K562 (cell line): ENCODE results near the gene LIPT1. TPM values are rescaled to one million over a fixed set of nuclear protein-coding genes. Genes with fewer than 3 reads are reported as not detected.

Experiments
- ATAC-seq: fragments of 200-7000 bp; cut with Tn5 transposase; 3 replicates; pipeline ENCODE4 v1.9.1; 2020; ENCODE audit warnings: moderate library complexity
- BruUV-seq: library from RNA; stranded (reverse); fragments of 400-500 nt; replicated peaks from 2 replicates; lab custom pipeline; 2021; lab: Mats Ljungman, UMichigan
- CTCF ChIA-PET: fragments of 300-600 bp; formaldehyde crosslinking; extraction: SDS; loops from one replicate; lab custom pipeline; 2021; ENCODE audit warnings: low intra/inter-chr PET ratio; lab: Yijun Ruan, JAX
- POLR2A ChIA-PET: fragments of 300-600, 350-650 bp; sonication (Branson Sonifier 250); formaldehyde crosslinking; extraction: SDS; loops from one replicate; lab custom pipeline; 2021; ENCODE audit warnings: antibody characterized with exemption, inconsistent platforms; lab: Yijun Ruan, JAX
- DNase-seq, 4 experiments: peaks; one replicate each; pipeline versions ENCODE4 v3.0.0 to v3.0.0-alpha.2; 2011 to 2018; ENCODE audit warnings: low spot score in 3 of 4, mixed read lengths in 3 of 4; ENCODE audit errors: extremely low read depth in 1 of 4
- FAIRE-seq: peaks from 2 replicates; lab custom pipeline; 2011; peaks lifted over from hg19 to GRCh38; lab: Jason Lieb, UNC
- H2AFZ ChIP-seq: 2 replicates; pipeline ENCODE4 v1.6.0; 2011; ENCODE audit warnings: low read depth, low read length, control low read depth, inconsistent platforms
- H3K27ac ChIP-seq: fragments of 200-600 bp; 3 replicates; pipeline ENCODE4 v1.8.0; 2011; ENCODE audit warnings: low read depth, mild to moderate bottlenecking, control low read depth, inconsistent platforms, low read length, moderate library complexity, mixed read lengths; ENCODE audit errors: extremely low read depth
- H3K27me3 ChIP-seq, 2 experiments: fragments of 300-600 bp in 1 of 2; 2 replicates in 1 of 2; 3 replicates in 1 of 2; pipeline versions ENCODE4 v1.6.0 to v1.8.0; 2011; ENCODE audit warnings: inconsistent platforms in 2 of 2, low read length in 2 of 2, mild to moderate bottlenecking in 1 of 2, mixed read lengths in 1 of 2, moderate library complexity in 1 of 2; ENCODE audit not compliant: control insufficient read depth in 2 of 2, insufficient read depth in 2 of 2
- H3K36me3 ChIP-seq: fragments of 300-600 bp; 3 replicates; pipeline ENCODE4 v1.8.0; 2011; ENCODE audit warnings: mild to moderate bottlenecking, low read length, inconsistent platforms; ENCODE audit not compliant: control insufficient read depth, insufficient read depth
- H3K4me1 ChIP-seq, 2 experiments: fragments of 200-600 bp in 1 of 2; replicated peaks in 1 of 2; 2 replicates in 1 of 2; 3 replicates in 1 of 2; pipeline versions ENCODE4 v1.5.1 to v1.8.0; 2011; ENCODE audit warnings: inconsistent platforms in 2 of 2, low read length in 2 of 2, mild to moderate bottlenecking in 1 of 2, mixed read lengths in 1 of 2, moderate library complexity in 1 of 2; ENCODE audit not compliant: control insufficient read depth in 2 of 2, insufficient read depth in 2 of 2
- H3K4me2 ChIP-seq: 2 replicates; pipeline ENCODE4 v1.6.1; 2011; ENCODE audit warnings: low read length, control low read depth, inconsistent platforms, mixed read lengths; ENCODE audit not compliant: insufficient read depth
- H3K4me3 ChIP-seq: fragments of 200-600 bp; sonication (generic), shearing (Covaris generic); 2 replicates; pipeline ENCODE4 v1.5.1; 2016; ENCODE audit warnings: control low read depth, inconsistent platforms
- H3K79me2 ChIP-seq: fragments of 200-600 bp; 3 replicates; pipeline ENCODE4 v1.8.0; 2011; ENCODE audit warnings: low read length, inconsistent platforms; ENCODE audit not compliant: control insufficient read depth, insufficient read depth
- H3K9ac ChIP-seq, 2 experiments: 2 replicates each; pipeline versions ENCODE4 v1.6.0 to v1.6.1; 2011; ENCODE audit warnings: low read depth in 2 of 2, low read length in 2 of 2, control low read depth in 1 of 2, inconsistent platforms in 1 of 2, mild to moderate bottlenecking in 1 of 2, mixed read lengths in 1 of 2; ENCODE audit not compliant: insufficient read depth in 1 of 2
- H3K9me1 ChIP-seq: one replicate; pipeline ENCODE4 v1.6.0; 2011; ENCODE audit warnings: inconsistent platforms, mild to moderate bottlenecking, low read length, moderate library complexity; ENCODE audit not compliant: control insufficient read depth, insufficient read depth
- H3K9me3 ChIP-seq: replicated peaks from 2 replicates; pipeline ENCODE4 v1.5.1; 2011; ENCODE audit warnings: low read depth, low read length, inconsistent platforms; ENCODE audit not compliant: control insufficient read depth, insufficient read depth
- H4K20me1 ChIP-seq: replicated peaks from 2 replicates; pipeline ENCODE4 v1.6.1; 2011; ENCODE audit warnings: low read length, inconsistent platforms, mixed read lengths; ENCODE audit not compliant: control insufficient read depth, insufficient read depth
- ASH1L ChIP-seq: fragments of 450-650 bp; IDR thresholded peaks from 2 replicates; pipeline ENCODE4 v1.6.1; 2018; ENCODE audit warnings: borderline replicate concordance, mild to moderate bottlenecking, low read depth; ENCODE audit not compliant: partially characterized antibody
- CHD4 ChIP-seq: fragments of 200-600 bp; sonication (generic); IDR thresholded peaks from 3 replicates; pipeline ENCODE4 v1.6.1; 2012; ENCODE audit warnings: low read depth, mild to moderate bottlenecking, mixed read lengths, low read length, inconsistent platforms; ENCODE audit not compliant: insufficient read depth, insufficient replicate concordance, poor library complexity, severe bottlenecking
- EHMT2 ChIP-seq: fragments of 450-650 bp; IDR thresholded peaks from 2 replicates; pipeline ENCODE4 v1.6.1; 2018; ENCODE audit warnings: antibody characterized with exemption
- ETV5 ChIP-seq: sonication (generic); formaldehyde crosslinking; IDR thresholded peaks from 2 replicates; pipeline ENCODE4 v1.4.0; 2020; ENCODE audit warnings: low read depth, mild to moderate bottlenecking, missing genetic modification reagents
- SLC30A9 ChIP-seq: fragments of 250-450 bp; sonication (Bioruptor Pico); IDR thresholded peaks from 2 replicates; pipeline ENCODE4 v1.8.0; 2022; ENCODE audit warnings: mild to moderate bottlenecking, moderate library complexity
- ZFX ChIP-seq: sonication (generic); formaldehyde crosslinking; IDR thresholded peaks from 2 replicates; pipeline ENCODE4 v1.8.0; 2022; ENCODE audit warnings: mild to moderate bottlenecking, missing genetic modification reagents, moderate library complexity
- ZNF263 ChIP-seq: sonication (generic); formaldehyde crosslinking; IDR thresholded peaks from 2 replicates; pipeline ENCODE4 v1.8.0; 2022; ENCODE audit warnings: mild to moderate bottlenecking, missing genetic modification reagents, borderline replicate concordance
- WGBS: fragments of 100-300 bp; shearing (Covaris generic); methylation state at CpG from one replicate; pipeline ENCODE4 v1.1.6; 2016; ENCODE audit warnings: low coverage, mixed read lengths; ENCODE audit not compliant: insufficient coverage; ENCODE audit errors: missing lambda C conversion rate; 5-methylcytosine and 5-hydroxymethylcytosine counted together
- in situ Hi-C: fragments of 300-500 bp; cut with MboI; formaldehyde crosslinking; loops from 4 replicates; pipeline ENCODE4 v1.15.0; 2018; ENCODE audit warnings: inconsistent platforms, mixed read lengths
- intact Hi-C: fragments of 100-400 bp; cut with micrococcal nuclease; formaldehyde crosslinking; loops from 2 replicates; pipeline ENCODE4 v1.14.2; 2022
- polyA plus RNA-seq, 8 experiments: library from polyadenylated mRNA; depleted of rRNA in 4 of 8; stranded (reverse) in 5 of 8; unstranded in 3 of 8; fragments of >200 nt; fragmentation: Nextera tagmentation in 2 of 8; fragmentation: Illumina TruSeq in 1 of 8; extraction: Ambion mirVana in 2 of 8; extraction: Trizol in 1 of 8; gene quantifications; 2 replicates each; pipeline versions ENCODE4 v1.2.1 to v1.2.3, GENCODE V29; 2011 to 2014; ENCODE audit warnings: inconsistent platforms in 1 of 8, missing spikeins in 1 of 8
- total RNA-seq, 7 experiments: library from RNA; depleted of rRNA in 6 of 7; stranded (reverse); fragments of >200 nt in 6 of 7; fragmentation: Illumina TruSeq in 2 of 7; extraction: Trizol in 2 of 7; gene quantifications; 2 replicates each; pipeline versions ENCODE4 v1.2.1 to v1.2.3, GENCODE V29; 2011 to 2021; ENCODE audit warnings: low replicate concordance in 1 of 7
- TF ChIP-seq, protein P1 (sequence below): IDR thresholded peaks from 2 replicates; pipeline ENCODE4 v1.6.1; 2011; ENCODE audit warnings: borderline replicate concordance, low read depth, mild to moderate bottlenecking, moderate library complexity, low read length; ENCODE audit not compliant: insufficient read depth, poor library complexity, severe bottlenecking
- TF ChIP-seq, protein P2 (sequence below), 3 experiments: IDR thresholded peaks in 2 of 3; conservative IDR thresholded peaks in 1 of 3; 2 replicates each; pipeline ENCODE4 v1.5.1; 2011 to 2012; ENCODE audit warnings: low read length in 3 of 3, mild to moderate bottlenecking in 3 of 3, control low read depth in 2 of 3, improper control_type of control experiment in 1 of 3, inconsistent platforms in 1 of 3, low read depth in 1 of 3, mixed read lengths in 1 of 3, moderate library complexity in 1 of 3; ENCODE audit not compliant: insufficient read depth in 2 of 3

Gene LIPT1
- total and polyA plus RNA-seq, 9 of the 15 experiments (the other 6 are each of a cell fraction or from before 2014, with no cell fraction given): 6.4 to 18.3 (median 11.6) TPM

DNA sequence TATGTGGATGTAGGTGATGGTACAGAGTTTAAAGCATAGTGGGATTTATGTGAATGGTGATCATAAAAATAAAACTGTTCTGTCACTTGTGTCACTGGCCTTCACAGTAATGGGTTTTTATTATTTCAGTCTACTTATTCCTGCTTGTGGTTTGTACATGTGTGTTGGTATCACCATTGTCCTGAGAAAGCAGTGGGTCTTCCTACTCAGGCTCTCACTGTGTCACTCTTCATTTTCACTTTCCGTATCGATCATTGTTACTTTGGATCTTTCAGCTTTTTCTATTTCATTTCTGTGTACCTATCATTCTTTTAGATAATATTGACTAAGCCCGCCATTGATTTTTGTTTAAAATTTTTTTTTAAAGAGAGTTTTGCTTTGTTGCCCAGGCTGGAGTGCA, 33.6 kb downstream of the LIPT1 start (continued):
- TF ChIP-seq SLC30A9 (CRISPR knock-in tag): no peak

DNA sequence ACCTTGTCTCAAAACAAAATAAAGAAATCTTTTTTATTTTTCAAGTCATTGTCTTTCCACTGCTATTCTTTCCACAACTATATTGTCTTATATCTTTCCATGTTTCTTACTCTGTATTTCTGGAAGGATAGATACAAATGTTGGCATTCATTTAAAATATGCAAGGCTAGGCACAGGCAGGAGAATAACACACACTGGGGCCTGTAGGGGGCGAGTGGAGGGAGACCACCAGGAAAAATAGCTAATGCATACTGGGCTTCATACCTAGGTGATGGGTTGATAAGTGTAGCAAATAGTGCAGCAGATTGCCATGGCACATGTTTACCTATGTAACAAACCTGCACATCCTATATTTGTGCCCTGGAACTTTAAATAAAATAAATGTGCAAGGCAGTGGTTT, 35.8 kb downstream of the LIPT1 start:
- H3K27me3 ChIP-seq: no peaks in the 10 kb centered on the region
- CTCF ChIA-PET: no interaction called here
- peaks cover 49% of the 10 kb centered on the region for H3K79me2 ChIP-seq
- no peaks in the 10 kb centered on the region for H4K20me1 ChIP-seq
- no peak overlapping the region for H3K27ac ChIP-seq
- H3K9me3 ChIP-seq: no peaks in the 10 kb centered on the region
- FAIRE-seq (no peak), DNase-seq (no peak), ATAC-seq (peak; percentile 54; the same call in 1 of the 3 replicates)
- no peak overlapping the region for H2AFZ ChIP-seq
- intact Hi-C loops: no loop called here
- H3K4me3 ChIP-seq: no peak overlapping the region
- no peak overlapping the region for H3K9ac ChIP-seq
- POLR2A ChIA-PET: interaction anchor here (0.5 kb wide), 1 partner anchor 338 kb away, joined by 3 read pairs; no protein-coding TSS in a partner anchor
- WGBS: 60% methylated on average over 1 of the region's 1 CpG
- no peaks in the 10 kb centered on the region for H3K4me1 ChIP-seq
- TF ChIP-seq CHD4 (no peak), ZNF263 (no peak), ETV5 (no peak), EHMT2 (no peak), ZFX (CRISPR knock-in tag) (no peak), ASH1L (no peak)
- TF ChIP-seq, protein P1, sequence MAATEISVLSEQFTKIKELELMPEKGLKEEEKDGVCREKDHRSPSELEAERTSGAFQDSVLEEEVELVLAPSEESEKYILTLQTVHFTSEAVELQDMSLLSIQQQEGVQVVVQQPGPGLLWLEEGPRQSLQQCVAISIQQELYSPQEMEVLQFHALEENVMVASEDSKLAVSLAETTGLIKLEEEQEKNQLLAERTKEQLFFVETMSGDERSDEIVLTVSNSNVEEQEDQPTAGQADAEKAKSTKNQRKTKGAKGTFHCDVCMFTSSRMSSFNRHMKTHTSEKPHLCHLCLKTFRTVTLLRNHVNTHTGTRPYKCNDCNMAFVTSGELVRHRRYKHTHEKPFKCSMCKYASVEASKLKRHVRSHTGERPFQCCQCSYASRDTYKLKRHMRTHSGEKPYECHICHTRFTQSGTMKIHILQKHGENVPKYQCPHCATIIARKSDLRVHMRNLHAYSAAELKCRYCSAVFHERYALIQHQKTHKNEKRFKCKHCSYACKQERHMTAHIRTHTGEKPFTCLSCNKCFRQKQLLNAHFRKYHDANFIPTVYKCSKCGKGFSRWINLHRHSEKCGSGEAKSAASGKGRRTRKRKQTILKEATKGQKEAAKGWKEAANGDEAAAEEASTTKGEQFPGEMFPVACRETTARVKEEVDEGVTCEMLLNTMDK: peak; percentile 20
- TF ChIP-seq, protein P2, sequence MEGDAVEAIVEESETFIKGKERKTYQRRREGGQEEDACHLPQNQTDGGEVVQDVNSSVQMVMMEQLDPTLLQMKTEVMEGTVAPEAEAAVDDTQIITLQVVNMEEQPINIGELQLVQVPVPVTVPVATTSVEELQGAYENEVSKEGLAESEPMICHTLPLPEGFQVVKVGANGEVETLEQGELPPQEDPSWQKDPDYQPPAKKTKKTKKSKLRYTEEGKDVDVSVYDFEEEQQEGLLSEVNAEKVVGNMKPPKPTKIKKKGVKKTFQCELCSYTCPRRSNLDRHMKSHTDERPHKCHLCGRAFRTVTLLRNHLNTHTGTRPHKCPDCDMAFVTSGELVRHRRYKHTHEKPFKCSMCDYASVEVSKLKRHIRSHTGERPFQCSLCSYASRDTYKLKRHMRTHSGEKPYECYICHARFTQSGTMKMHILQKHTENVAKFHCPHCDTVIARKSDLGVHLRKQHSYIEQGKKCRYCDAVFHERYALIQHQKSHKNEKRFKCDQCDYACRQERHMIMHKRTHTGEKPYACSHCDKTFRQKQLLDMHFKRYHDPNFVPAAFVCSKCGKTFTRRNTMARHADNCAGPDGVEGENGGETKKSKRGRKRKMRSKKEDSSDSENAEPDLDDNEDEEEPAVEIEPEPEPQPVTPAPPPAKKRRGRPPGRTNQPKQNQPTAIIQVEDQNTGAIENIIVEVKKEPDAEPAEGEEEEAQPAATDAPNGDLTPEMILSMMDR (IDR thresholded peaks at IDR 0.05 in 2 of 3, conservative IDR thresholded peaks at IDR 0.05 in 1 of 3; ENCODE audit: insufficient read depth in 2 of 3, low read depth in 1 of 3, low read length in 3 of 3): 0 out of 6 replicates have a peak, but pooled peaks of 1 of the 3 experiments have one; percentile 9
- H3K4me2 ChIP-seq: no peak overlapping the region
- peaks cover 85% of the 10 kb centered on the region for H3K36me3 ChIP-seq
- BruUV-seq: no TSS peak
- peaks cover 5% of the 10 kb centered on the region for H3K9me1 ChIP-seq
- in situ Hi-C loops: no loop called here
